Activated naive CD8-positive, alpha-beta T cell (primary cell): ENCODE measurements around the gene CCDC32.

ENCODE experiments used
- H3K27ac Mint-ChIP-seq: one replicate; pipeline ENCODE4 v1.8.0; 2021; ENCODE audit warnings: mixed read lengths
- H3K27me3 Mint-ChIP-seq: one replicate; pipeline ENCODE4 v1.8.0; 2021; ENCODE audit warnings: mixed read lengths
- H3K36me3 Mint-ChIP-seq: one replicate; pipeline ENCODE4 v1.8.0; 2021; ENCODE audit warnings: mixed read lengths
- H3K4me1 Mint-ChIP-seq: one replicate; pipeline ENCODE4 v1.8.0; 2021; ENCODE audit warnings: low read depth, mixed read lengths
- H3K4me3 Mint-ChIP-seq: one replicate; pipeline ENCODE4 v1.8.0; 2021; ENCODE audit warnings: mild to moderate bottlenecking, mixed read lengths
- H3K9me3 Mint-ChIP-seq: one replicate; pipeline ENCODE4 v1.8.0; 2021; ENCODE audit warnings: low read depth, mixed read lengths

The CCDC32 gene

DNA sequence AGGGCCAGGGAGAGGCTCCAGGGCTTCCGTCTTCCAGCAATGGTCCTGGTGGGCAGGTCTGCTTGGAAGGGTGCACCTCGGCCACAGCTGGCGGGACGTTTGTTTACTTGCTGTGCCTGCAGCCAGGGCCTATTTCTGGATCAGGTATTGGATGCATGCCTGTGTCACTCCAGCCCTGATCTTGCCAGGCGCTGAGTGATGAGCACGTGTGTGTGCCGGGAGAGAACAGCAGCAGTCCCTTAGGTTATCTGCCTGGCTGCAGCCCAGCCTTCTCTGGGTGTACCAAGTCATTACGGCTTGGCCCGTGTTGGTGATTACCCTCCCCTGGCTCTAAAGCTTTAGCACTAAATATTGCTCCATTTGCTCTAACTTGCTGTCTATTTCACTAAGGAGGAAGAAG is 14.9 kb downstream of the CCDC32 start:
- H3K4me3 Mint-ChIP-seq: no peak overlapping the region
- H3K36me3 Mint-ChIP-seq: peaks cover 16% of the 10 kb centered on the region
- no peaks in the 10 kb centered on the region for H3K4me1 Mint-ChIP-seq
- no peaks in the 10 kb centered on the region for H3K27me3 Mint-ChIP-seq
- H3K9me3 Mint-ChIP-seq: no peaks in the 10 kb centered on the region
- no peak overlapping the region for H3K27ac Mint-ChIP-seq

DNA sequence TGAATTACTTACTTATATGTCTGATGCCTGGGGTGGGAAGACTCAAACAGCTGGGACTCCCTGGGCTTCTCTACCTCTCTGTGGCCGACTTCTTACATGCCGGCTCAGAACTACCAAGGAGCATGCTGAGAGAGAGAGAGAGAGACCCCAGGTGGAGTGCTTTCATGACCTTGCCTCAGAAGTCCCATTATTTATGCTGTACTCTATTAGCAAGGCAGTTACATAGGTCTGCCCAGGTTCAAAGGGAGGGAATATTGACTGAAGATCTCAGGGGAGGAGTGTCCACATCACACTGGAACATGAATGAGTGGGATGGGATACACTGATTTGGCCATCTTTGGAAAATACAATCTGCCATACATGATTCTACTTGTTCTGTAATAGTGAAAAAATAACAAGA is 16.2 kb downstream of the CCDC32 start:
- Mint-ChIP-seq H3K27me3 (no peaks in the 10 kb centered on the region), H3K9me3 (no peaks in the 10 kb centered on the region), H3K36me3 (peaks cover 16% of the 10 kb centered on the region)

DNA sequence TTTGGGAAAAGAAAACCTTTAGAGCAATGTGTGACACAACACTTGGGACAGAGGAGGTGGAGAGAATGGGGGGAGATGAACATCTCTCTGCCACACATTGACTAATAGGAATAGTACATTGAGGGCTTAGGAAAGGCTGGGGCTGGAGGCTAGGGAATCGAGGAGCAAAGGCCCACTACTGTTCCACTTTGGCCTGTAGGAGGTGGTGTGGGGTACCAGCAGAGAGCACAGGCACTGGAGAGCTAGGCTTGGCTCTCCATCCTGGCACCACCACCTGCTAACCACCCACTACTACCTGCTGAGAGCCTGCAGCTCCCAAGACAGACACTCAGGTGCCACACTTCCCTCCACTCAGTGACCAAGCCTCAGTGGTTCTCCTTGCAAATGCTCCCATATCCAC is 19.4 kb downstream of the CCDC32 start:
- H3K4me1 Mint-ChIP-seq: no peaks in the 10 kb centered on the region
- H3K36me3 Mint-ChIP-seq: peaks cover 10% of the 10 kb centered on the region
- H3K9me3 Mint-ChIP-seq: no peaks in the 10 kb centered on the region
- H3K27me3 Mint-ChIP-seq: no peaks in the 10 kb centered on the region
- no peak overlapping the region for H3K27ac Mint-ChIP-seq
- no peak overlapping the region for H3K4me3 Mint-ChIP-seq

More for the DNA sequence above, 16.2 kb downstream of the CCDC32 start:
- Mint-ChIP-seq H3K27ac (no peak overlapping the region), H3K4me3 (no peak overlapping the region), H3K4me1 (no peaks in the 10 kb centered on the region)

DNA sequence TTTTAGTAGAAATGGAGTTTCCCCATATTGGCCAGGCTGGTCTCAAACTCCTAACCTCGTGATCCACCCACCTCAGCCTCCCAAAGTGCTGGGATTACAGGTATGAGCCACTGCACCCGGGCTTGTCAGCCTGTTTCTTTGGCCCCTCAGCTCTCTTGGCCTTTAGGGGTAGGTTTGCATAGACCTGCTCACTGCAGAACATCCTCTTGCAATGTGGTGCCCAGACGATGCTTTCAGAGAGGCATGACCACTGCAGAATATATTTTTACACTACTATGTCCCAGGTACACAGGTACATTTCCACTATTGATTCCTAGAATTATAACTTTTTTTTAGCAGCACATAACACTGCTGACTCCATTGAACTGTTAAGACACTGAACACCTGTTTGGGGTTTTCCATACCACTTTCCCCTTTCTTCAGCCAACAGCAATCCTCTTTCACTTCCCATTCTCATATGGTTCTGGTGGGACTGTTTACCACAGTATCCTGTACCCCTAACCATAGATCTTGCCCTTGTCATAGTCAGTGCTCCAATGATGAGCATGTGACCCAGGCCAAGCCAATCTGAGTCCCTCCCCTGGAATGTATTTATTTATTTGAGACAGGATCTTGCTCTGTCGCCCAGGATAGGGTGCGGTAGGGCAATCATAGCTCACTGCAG is 21.1 kb downstream of the CCDC32 start:
- Mint-ChIP-seq H3K9me3 (no peaks in the 10 kb centered on the region), H3K27ac (no peak overlapping the region), H3K27me3 (no peaks in the 10 kb centered on the region), H3K36me3 (peaks cover 4% of the 10 kb centered on the region), H3K4me3 (no peak overlapping the region), H3K4me1 (no peaks in the 10 kb centered on the region)

DNA sequence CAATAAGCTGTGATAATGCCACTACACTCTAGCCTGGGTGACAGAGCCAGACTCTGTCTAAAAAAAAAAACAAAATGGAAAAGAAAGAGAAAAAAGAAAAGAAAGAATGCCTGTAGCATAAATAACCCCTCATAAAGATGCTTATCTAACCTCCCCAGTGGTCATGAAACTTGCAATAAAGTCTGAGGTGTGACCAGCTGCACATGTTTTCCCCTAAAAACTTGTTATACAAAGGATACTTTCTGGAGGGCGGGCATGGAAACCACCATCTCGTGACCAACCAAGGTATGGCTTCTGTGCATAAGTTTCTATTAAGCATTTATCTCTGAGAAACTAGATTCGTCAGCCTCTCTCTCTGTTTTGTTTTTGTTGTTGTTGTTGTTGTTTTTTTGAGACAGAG is 21.8 kb downstream of the CCDC32 start:
- Mint-ChIP-seq H3K27me3 (no peaks in the 10 kb centered on the region), H3K4me3 (no peak overlapping the region), H3K4me1 (no peaks in the 10 kb centered on the region), H3K9me3 (no peaks in the 10 kb centered on the region), H3K27ac (no peak overlapping the region), H3K36me3 (peaks cover 4% of the 10 kb centered on the region)

DNA sequence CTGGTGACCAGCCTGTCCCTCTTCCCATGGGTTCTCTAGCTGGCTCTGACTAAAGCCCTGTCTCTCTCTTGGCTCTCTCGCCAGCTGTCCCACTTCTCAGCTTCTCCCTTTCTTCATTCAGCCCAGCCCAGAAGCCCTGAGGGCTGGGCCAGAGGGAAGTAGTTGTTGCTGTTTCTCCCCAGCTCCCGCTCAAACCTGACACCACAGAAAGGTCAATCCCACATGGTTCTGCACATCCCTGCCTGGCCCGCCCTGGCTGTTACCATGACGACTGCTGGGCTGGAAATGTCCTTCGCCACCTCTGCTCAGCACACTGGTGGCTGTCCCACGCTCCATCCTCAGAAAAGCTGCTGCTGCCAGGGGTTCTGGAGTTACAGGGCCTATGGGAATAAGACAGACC is 25.9 kb downstream of the CCDC32 start:
- Mint-ChIP-seq H3K4me3 (no peak overlapping the region), H3K4me1 (no peaks in the 10 kb centered on the region), H3K9me3 (no peaks in the 10 kb centered on the region), H3K36me3 (peaks cover 4% of the 10 kb centered on the region), H3K27ac (no peak overlapping the region), H3K27me3 (no peaks in the 10 kb centered on the region)

DNA sequence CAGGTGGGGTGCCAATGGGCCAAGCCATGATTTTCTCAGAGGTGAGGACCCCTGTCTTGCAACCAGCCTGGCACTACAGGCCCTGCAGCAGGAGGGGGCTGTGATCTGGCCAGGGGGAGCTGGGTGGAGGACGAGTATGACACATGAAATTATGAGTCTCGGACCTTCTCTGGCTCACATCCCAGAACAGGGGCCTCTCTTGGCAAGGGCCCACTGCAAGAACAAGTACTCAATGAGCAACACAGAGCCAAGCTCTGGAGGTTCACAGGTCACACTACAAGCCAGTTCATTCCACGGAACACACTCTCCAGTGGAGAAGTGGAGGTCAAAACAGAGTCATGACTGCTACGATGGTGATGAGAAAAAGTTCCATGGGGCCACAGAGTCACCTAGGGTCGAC is 28.3 kb downstream of the CCDC32 start:
- H3K9me3 Mint-ChIP-seq: no peaks in the 10 kb centered on the region
- no peaks in the 10 kb centered on the region for H3K36me3 Mint-ChIP-seq
- H3K27me3 Mint-ChIP-seq: no peaks in the 10 kb centered on the region
- H3K27ac Mint-ChIP-seq: no peak overlapping the region
- no peak overlapping the region for H3K4me3 Mint-ChIP-seq
- no peaks in the 10 kb centered on the region for H3K4me1 Mint-ChIP-seq

DNA sequence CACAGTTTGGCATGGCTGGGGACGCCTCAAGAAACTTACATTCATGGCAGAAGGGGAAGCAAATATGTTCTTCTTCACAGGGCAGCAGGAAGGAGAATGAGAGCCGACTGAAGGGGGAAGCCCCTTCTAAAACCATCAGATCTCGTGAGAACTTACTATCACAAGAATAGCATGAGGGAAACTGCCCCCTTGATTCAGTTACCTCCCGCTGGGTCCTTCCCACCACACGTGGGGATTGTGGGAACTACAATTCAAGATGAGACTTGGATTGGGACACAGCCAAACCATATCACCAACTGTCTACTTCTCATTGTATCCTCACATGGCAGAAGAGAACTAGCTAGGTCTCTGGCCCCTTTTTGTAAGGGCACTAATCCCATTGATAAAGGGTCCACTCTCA is 30.5 kb downstream of the CCDC32 start:
- H3K27ac Mint-ChIP-seq: no peak overlapping the region
- no peaks in the 10 kb centered on the region for H3K27me3 Mint-ChIP-seq
- peaks cover 2% of the 10 kb centered on the region for H3K36me3 Mint-ChIP-seq
- H3K4me1 Mint-ChIP-seq: no peaks in the 10 kb centered on the region
- H3K9me3 Mint-ChIP-seq: no peaks in the 10 kb centered on the region
- no peak overlapping the region for H3K4me3 Mint-ChIP-seq

DNA sequence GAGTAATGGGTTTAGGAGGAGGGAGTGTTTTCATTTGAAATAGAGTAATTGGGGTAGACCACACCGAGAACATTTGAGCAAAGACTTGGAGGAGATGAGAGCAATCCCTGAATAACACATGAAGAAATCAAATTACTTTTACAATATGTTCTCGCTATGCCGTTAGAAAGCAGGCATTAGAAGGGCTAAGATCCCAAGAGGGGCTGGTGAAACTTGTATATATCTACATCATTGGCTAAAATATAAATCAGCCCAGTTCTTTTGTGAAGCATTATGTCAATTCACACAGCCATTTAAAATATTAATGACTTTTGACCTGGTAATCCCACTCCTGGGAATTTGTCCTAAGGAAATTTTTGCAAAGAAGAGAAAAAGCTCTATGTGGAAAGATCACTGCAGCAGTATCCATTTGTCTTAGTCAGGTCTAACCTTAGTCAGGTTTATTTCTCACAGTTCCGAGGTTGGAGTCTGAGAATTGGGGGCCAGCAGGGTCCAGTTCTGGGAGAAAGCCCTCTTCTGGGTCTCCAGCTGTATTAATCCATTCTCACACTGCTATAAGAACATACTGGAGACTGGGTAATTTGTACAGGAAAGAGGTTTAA is 31.0 kb downstream of the CCDC32 start:
- H3K9me3 Mint-ChIP-seq: no peaks in the 10 kb centered on the region
- no peak overlapping the region for H3K4me3 Mint-ChIP-seq
- no peak overlapping the region for H3K27ac Mint-ChIP-seq
- H3K36me3 Mint-ChIP-seq: peaks cover 2% of the 10 kb centered on the region
- no peaks in the 10 kb centered on the region for H3K4me1 Mint-ChIP-seq
- H3K27me3 Mint-ChIP-seq: no peaks in the 10 kb centered on the region

DNA sequence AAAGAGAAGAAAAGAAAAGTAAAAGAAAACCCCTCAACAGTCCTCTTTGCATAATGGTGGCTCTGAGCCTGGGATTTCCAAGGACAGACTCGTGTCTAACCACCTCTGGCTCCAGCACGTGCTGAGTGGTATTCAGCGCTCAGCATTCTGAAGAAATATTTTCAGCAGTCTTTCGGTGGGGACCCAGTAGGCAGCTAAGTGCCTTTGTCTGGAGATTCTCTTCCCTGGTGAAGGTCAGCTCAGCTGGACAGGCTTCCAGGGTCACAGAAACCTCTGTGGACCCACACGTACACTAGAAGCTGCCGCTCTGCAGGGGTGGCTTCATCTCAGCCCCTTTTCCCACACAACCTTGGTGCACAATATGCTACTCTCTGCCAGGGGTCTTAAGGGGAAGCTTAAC is 36.0 kb downstream of the CCDC32 start:
- Mint-ChIP-seq H3K27me3 (no peaks in the 10 kb centered on the region), H3K27ac (no peak overlapping the region)

DNA sequence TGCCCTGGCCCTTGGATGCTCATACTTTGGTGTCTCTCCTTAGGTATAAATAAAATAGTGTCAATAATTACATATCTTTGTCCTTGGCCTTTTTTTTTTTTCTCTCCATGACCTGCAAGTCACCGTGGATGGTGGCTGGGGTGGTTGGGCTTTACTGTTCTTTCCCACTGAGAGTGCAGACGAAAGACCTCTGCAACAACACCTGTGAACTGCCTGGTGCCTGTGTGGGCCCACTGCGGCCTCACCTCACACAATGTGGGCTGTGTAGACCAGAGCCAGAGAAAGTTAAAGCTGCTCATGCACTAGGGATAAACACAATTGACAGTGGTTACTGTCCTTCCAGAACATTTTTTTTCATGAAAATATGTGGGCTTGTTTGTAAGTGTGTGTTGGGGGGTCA is 39.0 kb downstream of the CCDC32 start:
- Mint-ChIP-seq H3K4me1 (no peaks in the 10 kb centered on the region), H3K36me3 (peaks cover 2% of the 10 kb centered on the region), H3K4me3 (no peak overlapping the region), H3K9me3 (no peaks in the 10 kb centered on the region), H3K27ac (no peak overlapping the region), H3K27me3 (no peaks in the 10 kb centered on the region)

More for the DNA sequence above, 36.0 kb downstream of the CCDC32 start:
- H3K4me1 Mint-ChIP-seq: no peaks in the 10 kb centered on the region
- no peak overlapping the region for H3K4me3 Mint-ChIP-seq
- H3K9me3 Mint-ChIP-seq: no peaks in the 10 kb centered on the region
- peaks cover 2% of the 10 kb centered on the region for H3K36me3 Mint-ChIP-seq

DNA sequence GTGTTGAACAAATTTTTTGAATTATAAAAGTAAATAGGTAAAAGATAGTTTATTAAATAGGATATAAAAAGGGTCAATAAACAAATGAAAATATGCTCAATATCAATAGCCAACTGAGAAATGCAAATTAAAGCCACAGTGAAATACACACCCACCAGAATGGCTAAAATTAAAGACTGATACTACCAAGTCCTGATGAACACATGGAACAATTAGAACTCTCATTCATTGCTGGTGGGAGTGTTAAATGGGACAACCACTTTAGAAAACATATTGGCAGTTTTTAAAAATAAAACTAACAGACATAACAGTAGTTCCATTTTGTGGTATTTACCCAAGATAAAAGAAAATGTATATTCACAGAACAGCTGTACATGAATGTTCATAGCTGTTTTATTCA is 41.2 kb downstream of the CCDC32 start:
- Mint-ChIP-seq H3K4me3 (no peak overlapping the region), H3K27ac (no peak overlapping the region), H3K4me1 (no peaks in the 10 kb centered on the region), H3K36me3 (no peaks in the 10 kb centered on the region), H3K9me3 (no peaks in the 10 kb centered on the region), H3K27me3 (no peaks in the 10 kb centered on the region)

DNA sequence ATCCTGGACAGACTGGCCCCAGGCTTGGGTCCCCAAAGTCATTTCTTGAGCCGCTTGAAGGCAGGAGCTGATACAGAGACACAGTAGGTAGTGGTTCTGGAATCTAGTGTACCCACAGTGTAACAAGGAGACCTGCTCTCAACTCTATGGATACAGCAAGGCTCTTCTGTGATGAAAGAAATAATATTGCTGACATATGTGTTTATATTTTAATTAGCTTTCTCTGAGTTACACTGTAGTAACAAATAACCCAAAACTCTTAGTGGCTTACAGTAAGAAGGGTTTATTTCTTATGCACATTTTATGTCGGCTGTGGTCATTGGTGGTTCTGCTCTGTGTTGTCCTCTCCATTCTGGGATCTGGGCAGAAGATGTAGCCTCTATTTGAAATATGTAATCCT is 48.5 kb downstream of the CCDC32 start:
- Mint-ChIP-seq H3K9me3 (no peaks in the 10 kb centered on the region), H3K36me3 (no peaks in the 10 kb centered on the region), H3K27me3 (peaks cover 17% of the 10 kb centered on the region), H3K4me3 (no peak overlapping the region), H3K27ac (no peak overlapping the region), H3K4me1 (peaks cover 6% of the 10 kb centered on the region)

DNA sequence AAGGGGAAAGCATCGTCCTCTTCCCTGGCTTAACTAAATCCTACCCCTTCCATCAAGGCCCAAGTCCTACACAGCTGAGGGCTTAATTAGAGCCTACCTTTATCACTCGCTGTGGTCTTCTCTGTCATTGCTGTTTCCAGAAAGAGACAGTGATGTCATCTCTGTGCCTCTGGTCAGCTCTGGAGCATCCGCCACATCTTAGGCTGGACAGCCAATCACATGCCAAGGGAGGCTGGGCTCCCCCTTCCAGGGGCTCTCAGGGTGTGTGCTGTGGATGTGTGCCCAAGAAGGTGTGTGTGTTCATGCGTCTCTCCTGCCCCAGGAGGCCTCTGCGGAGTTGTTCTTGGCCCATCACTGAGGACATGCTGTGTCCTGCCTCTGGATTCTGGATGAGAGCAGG is 51.2 kb downstream of the CCDC32 start:
- Mint-ChIP-seq H3K27ac (no peak overlapping the region), H3K36me3 (no peaks in the 10 kb centered on the region), H3K4me1 (peaks cover 15% of the 10 kb centered on the region), H3K9me3 (no peaks in the 10 kb centered on the region), H3K4me3 (peak overlapping the region; percentile 10), H3K27me3 (peaks cover 27% of the 10 kb centered on the region)

DNA sequence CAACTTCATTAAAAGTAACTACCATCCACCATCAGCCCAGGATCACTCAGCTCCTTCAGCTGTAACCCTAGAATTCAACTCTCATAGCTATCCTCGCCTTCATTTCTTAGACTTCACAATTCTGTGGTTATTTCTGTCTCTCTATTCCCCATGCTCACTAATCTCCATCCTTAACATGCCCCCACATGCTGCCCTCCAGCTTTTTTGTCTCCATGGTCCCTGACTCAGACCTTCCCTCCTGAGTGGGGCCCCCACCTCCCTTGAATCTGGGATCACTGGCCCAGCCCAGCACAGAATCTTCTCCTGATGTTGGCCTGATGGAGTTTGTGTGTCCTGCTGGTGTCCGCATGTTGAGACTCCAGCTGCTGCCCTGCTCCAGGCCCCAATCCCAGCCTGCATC is 52.4 kb downstream of the CCDC32 start:
- peak overlapping the region; percentile 80 for H3K4me3 Mint-ChIP-seq
- no peaks in the 10 kb centered on the region for H3K36me3 Mint-ChIP-seq
- H3K27me3 Mint-ChIP-seq: peaks cover 35% of the 10 kb centered on the region
- H3K4me1 Mint-ChIP-seq: peaks cover 19% of the 10 kb centered on the region
- no peaks in the 10 kb centered on the region for H3K9me3 Mint-ChIP-seq
- H3K27ac Mint-ChIP-seq: no peak overlapping the region
